Right atrium auricular region (tissue), 2 donors: ENCODE data around the gene DBR1. TPM values are rescaled to one million over a fixed set of nuclear protein-coding genes. Genes with fewer than 3 reads are reported as not detected.

Experiments
- DNase-seq: peaks from one replicate; pipeline ENCODE4 v3.0.0-alpha.2; 2019; ENCODE audit warnings: low spot score
- H3K27ac ChIP-seq, 2 donors: fragments of 200-600 bp; sonication (generic); 1 replicate in 1 of 2; 2 replicates in 1 of 2; pipeline ENCODE4 v1.5.1; 2016 to 2019
- H3K27me3 ChIP-seq, 2 donors: fragments of 200-600 bp; sonication (generic); one replicate each; pipeline versions ENCODE4 v1.5.1 to v1.6.0; 2017 to 2019
- H3K36me3 ChIP-seq: fragments of 200-600 bp; sonication (generic); one replicate; pipeline ENCODE4 v1.5.1; 2016
- H3K4me1 ChIP-seq, 2 donors: fragments of 200-600 bp; sonication (generic); one replicate each; pipeline versions ENCODE4 v1.5.1 to v1.6.0; 2017 to 2019
- H3K4me3 ChIP-seq, 2 donors: fragments of 200-600 bp; sonication (generic); 1 replicate in 1 of 2; 2 replicates in 1 of 2; pipeline ENCODE4 v1.5.1; 2017 to 2019; ENCODE audit warnings: mild to moderate bottlenecking in 1 of 2, moderate library complexity in 1 of 2
- H3K9me3 ChIP-seq, 2 donors: fragments of 200-600 bp; sonication (generic); one replicate each; pipeline ENCODE4 v1.5.1; 2019
- CTCF ChIP-seq, 2 donors: fragments of 200-600 bp; sonication (generic); IDR thresholded peaks; one replicate each; pipeline ENCODE4 v1.5.1; 2019; ENCODE audit warnings: antibody characterized with exemption in 2 of 2
- total RNA-seq, 2 donors: library from RNA; depleted of rRNA; stranded (reverse); fragments of >200 nt; gene quantifications; one replicate each; pipeline ENCODE4 v1.1.0, GENCODE V29; 2016

DBR1 gene
- total RNA-seq, 2 donors from 2014 or later, result 6.9 to 8.1 TPM

- no peaks in the 10 kb centered on the region for H3K27me3 ChIP-seq
- no peaks in the 10 kb centered on the region for H3K9me3 ChIP-seq
- peaks cover 0 to 34% of the 10 kb centered on the region in 2 donors for H3K4me1 ChIP-seq
- H3K36me3 ChIP-seq, result no peaks in the 10 kb centered on the region
- TF ChIP-seq CTCF (IDR thresholded peaks at IDR 0.05), result no peak
- H3K27ac ChIP-seq, result no peak overlapping the region
- H3K4me3 ChIP-seq, result no peak overlapping the region
- no peak for DNase-seq
These were observed 28.4 kb upstream of the DBR1 start for GRCh38 chr3:138202945-138203701.

GRCh38 chr3:138200424-138200823, 25.7 kb upstream of the DBR1 start:
- no peak overlapping the region for H3K27ac ChIP-seq
- DNase-seq, result no peak
- no peaks in the 10 kb centered on the region for H3K36me3 ChIP-seq
- peaks cover 0 to 32% of the 10 kb centered on the region in 2 donors for H3K4me1 ChIP-seq
- H3K9me3 ChIP-seq, result no peaks in the 10 kb centered on the region
- H3K4me3 ChIP-seq, result no peak overlapping the region
- no peaks in the 10 kb centered on the region for H3K27me3 ChIP-seq
- TF ChIP-seq CTCF (IDR thresholded peaks at IDR 0.05), result no peak

- H3K36me3 ChIP-seq, result no peaks in the 10 kb centered on the region
- TF ChIP-seq CTCF (IDR thresholded peaks at IDR 0.05), result no peak
- peaks cover 0 to 32% of the 10 kb centered on the region in 2 donors for H3K4me1 ChIP-seq
These were observed 25.1 kb upstream of the DBR1 start for GRCh38 chr3:138199851-138200250.

GRCh38 chr3:138197524-138197923, 22.8 kb upstream of the DBR1 start:
- no peaks in the 10 kb centered on the region for H3K36me3 ChIP-seq
- H3K27ac ChIP-seq, result no peak overlapping the region
- TF ChIP-seq CTCF (IDR thresholded peaks at IDR 0.05), result no peak
- H3K9me3 ChIP-seq, result no peaks in the 10 kb centered on the region
- no peaks in the 10 kb centered on the region for H3K27me3 ChIP-seq
- DNase-seq, result no peak
- H3K4me3 ChIP-seq, result no peak overlapping the region
- peaks cover 0 to 12% of the 10 kb centered on the region in 2 donors for H3K4me1 ChIP-seq

More at GRCh38 chr3:138199851-138200250, 25.1 kb upstream of the DBR1 start:
- Histone ChIP-seq H3K27ac (no peak overlapping the region), H3K9me3 (no peaks in the 10 kb centered on the region), H3K4me3 (no peak overlapping the region), H3K27me3 (no peaks in the 10 kb centered on the region)
- no peak for DNase-seq

GRCh38 chr3:138197058-138197457, 22.3 kb upstream of the DBR1 start:
- H3K9me3 ChIP-seq, result no peaks in the 10 kb centered on the region
- H3K27ac ChIP-seq, result no peak overlapping the region

More at GRCh38 chr3:138197058-138197457, 22.3 kb upstream of the DBR1 start:
- no peak for TF ChIP-seq CTCF (IDR thresholded peaks at IDR 0.05)
- Histone ChIP-seq H3K36me3 (no peaks in the 10 kb centered on the region), H3K4me3 (no peak overlapping the region), H3K27me3 (no peaks in the 10 kb centered on the region), H3K4me1 (peaks cover 0 to 12% of the 10 kb centered on the region in 2 donors)
- DNase-seq, result no peak
